NT2/D1 (cell line): ENCODE measurements around the gene BCS1L.

Source experiments
- SUZ12 ChIP-seq: IDR thresholded peaks from 2 replicates; pipeline ENCODE4 v1.6.1; 2011; ENCODE audit not compliant: insufficient read length, insufficient read depth; ENCODE audit errors: extremely low read depth
- YY1 ChIP-seq: IDR thresholded peaks from 2 replicates; pipeline ENCODE4 v1.6.1; 2011; ENCODE audit not compliant: insufficient read length, insufficient read depth

DNA sequence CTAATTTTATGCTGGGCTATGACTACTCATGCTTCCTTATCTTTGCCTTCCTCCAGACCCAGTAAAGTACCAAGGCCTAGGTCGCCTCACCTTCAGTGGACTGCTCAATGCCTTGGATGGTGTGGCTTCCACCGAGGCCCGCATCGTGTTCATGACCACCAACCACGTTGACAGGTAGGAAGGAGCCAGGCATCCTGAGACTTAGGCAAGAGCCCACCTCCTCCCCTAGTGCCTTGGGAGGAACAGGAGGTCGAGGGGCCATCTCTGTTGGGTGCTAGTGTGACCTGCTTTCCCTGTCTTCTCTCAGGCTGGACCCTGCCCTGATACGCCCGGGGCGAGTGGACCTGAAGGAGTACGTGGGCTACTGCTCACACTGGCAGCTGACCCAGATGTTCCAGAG lies 3.3 kb downstream of the BCS1L start:
- TF ChIP-seq SUZ12: no peak
- no peak for TF ChIP-seq YY1
